ENCODE measurements around the gene PCGF1.
"Not testable (repeated sequence)": the region's sequence is repeated elsewhere in the genome, so short reads cannot be mapped to it uniquely, and the experiment has no call there.

The PCGF1 gene

DNA sequence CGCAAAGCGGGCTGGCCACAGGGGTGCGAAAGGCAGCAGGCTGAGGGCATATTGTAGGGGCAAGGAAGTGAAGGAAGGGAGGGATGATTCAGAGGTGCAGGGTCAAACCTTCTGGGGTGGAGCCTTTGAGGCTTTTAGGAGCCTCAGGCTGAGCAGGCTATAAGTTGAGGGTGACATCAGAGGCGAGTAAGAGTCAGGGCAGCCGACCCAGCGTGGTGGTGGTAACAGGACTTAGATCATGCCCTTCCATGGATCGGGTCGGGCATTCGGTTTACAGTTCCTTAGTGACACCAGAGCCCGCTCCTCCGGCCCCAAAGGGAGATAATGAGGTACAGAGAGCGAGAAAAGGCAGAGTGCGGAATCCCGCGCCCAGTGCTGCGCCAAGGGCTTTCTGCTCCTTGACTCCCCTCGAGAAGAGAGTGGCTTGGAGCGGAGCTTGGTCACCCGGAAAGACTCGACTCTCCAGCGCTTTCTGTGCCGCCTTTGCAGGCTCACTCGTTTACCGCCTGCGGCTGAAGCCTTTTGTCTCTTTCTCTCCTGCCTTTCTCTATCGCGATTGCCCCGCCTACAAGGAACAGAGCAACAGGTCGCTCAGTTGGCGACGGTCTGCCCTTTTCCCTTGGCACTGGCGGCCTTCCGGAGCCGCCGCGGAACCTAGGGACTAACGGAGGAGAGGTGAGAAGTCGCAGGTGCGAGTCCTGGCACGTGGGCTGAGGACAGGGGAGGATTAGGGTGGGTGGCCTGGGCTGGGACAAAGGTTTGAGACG lies 8.8 kb downstream of the PCGF1 start:
- FAIRE-seq: no peak

DNA sequence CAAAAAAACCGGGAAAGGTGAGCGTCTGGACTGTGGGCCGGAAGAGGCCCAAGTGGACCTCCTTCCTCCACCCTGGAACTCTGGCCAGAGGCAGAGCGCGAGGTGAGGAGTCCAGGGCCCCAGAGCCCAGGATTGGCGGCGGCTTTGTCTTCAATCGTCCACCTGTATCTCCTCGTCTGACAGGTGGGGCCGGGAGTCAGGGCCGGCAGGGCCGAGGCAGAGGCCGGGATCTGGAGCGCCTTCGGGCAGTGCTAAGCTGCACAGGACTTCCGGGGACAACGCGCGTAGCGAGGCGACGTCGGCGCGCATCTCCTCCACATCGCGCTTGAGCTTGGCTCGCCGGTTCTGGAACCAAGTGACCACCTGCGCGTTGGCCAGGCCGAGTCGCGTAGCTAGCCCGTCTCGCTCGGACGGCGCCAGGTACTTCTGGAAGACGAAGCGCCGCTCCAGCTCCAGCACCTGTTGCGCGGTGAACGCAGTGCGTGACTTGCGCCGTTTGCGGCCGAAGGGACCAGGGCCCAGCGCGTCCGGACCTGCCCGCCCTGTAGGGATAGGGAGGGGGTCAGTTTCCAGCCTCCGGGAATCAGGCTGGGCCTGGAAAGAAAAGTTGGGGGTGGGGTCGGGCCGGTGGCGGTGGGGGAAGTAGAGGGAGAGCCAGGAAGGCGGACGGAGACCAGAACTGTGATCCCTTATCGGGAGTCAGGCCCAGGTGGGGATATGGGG lies 9.6 kb downstream of the PCGF1 start:
- no peak for FAIRE-seq

- FAIRE-seq: no peak
These were observed 10.3 kb downstream of the PCGF1 start for GRCh38 chr2:74496997-74497776.

DNA sequence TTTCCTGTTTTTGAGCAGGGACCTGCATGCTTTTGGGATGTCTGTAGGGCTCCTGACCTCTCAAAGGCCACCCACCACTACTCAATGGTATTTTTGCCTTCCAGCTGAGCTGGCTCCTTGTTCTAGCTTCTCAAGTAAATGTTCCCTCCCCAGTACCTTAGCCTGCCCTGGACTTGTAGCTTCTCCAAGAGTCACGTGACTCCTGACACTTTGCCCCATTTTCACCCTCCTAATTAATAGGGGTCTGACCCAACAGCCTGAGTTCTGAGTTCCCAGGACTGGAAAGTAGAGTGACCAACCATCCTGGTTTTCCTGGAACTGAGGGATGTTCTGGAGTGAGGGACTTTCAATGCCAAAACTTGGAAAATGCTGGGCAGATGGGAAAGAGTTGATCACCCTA lies 12.1 kb downstream of the PCGF1 start:
- FAIRE-seq: no peak

GRCh38 chr2:74493546-74493945 lies 13.9 kb downstream of the PCGF1 start:
- FAIRE-seq: no peak

DNA sequence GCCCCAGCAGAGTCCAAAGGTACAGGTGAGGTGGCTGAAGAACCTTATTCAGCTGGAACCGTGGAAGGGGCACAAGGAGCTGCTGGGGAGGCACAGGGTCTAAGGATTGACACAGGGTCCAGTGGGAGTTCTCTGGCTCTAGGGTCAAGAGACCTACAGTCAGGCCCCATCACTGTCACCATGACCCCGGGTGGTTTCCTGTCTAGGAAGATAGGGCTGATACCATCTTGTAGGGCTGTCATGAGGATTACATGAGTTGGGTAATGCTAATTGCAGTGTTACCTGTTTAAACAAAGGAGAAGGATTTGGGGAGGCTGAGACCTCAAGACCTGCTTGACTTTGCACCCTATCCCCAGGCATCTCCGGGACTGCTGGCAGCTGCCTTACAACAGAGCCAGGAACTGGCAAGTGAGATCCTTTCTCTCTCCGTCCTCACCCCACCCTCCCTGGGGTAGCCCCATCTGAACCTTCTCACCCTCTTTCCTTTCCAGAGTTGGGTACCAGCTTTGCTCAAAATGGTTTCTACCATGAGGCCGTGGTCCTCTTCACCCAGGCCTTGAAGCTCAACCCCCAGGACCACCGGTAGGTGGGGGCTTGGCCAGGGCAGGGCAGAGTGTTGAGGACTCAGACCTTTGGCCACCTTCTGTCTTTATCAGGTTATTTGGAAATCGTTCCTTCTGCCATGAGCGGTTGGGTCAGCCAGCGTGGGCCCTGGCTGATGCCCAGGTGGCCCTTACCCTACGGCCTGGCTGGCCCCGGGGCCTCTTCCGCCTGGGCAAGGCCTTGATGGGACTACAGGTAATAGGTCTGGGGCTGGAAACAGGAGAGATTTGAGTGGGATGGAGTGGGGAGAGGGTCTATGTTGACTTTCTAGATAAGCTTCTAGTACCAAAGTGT lies 15.6 kb downstream of the PCGF1 start:
- FAIRE-seq: no peak

DNA sequence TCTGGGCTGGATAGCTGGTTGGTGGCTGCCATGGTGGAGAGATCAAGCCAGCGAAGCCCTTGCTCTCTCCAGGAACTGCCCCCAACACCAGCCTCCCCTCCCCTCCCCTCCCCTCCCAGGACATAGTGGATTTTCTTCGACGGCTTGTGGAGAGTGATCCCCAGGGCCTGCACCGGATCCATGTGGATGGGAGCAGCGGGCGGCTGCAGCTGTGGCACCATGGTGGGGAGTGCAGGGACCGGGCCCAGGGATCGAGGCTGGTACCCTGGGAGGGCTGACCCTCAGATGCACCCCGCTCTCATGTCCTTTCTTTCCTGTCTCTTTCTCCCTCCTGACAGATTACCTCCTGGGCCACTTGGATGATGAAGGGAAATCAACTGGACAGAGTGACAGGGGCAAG lies 17.6 kb downstream of the PCGF1 start:
- no peak for FAIRE-seq

DNA sequence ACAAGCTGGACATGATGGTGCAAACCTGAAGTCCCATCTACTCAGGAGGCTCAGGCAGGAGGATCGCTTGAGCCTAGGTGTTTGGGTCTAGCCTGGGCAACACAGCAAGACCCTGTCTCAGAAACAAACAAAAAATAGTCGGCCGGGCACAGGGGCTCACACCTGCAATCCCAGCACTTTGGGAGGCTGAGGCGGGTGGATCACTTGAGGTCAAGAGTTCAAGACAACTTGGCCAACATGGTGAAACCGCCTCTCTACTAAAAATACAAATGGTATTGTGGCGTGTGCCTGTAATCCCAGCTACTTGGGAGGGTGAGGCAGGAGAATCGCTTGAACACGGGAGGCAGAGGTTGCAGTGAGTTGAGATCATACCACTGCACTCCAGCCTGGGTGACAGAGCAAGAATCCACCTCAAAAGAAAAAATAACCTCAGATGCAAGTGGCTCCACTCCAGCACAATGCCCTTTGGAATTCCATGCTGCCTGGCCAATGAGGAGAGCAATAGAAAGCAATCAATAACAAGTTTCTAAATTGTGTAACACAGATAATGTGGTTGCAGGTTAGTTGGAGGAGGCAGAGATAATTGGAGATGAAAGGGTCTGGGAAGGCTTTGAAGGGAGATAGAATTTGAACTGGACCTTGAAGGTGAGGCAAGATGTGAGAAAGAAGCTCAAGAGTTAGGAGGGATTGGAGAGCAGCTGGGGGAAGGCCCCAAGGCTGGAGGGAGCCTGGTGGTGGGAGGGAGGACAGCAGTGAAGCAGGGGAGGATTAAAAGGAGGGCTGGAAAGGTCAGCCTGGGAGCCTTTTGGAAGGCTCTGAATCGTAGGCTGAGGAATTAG lies 18.6 kb downstream of the PCGF1 start:
- no peak for FAIRE-seq

DNA sequence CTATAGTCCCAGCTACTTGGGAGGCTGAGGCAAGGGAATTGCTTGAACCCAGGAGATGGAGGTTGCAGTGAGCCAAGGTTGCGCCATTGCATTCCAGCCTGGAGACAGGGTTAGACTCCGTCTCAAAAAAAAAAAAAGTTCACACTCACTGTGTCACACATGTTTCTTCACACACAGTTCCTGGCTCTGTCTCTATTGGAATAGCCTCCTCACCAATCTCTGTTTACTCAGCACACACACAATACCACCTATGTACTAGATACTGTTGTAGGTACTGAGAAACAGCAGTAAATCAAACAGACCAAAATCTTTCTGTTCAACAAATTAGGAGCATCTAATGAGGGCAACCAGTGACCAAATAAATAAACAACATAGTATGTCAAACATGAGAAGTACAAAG lies 21.4 kb downstream of the PCGF1 start:
- FAIRE-seq: no peak

DNA sequence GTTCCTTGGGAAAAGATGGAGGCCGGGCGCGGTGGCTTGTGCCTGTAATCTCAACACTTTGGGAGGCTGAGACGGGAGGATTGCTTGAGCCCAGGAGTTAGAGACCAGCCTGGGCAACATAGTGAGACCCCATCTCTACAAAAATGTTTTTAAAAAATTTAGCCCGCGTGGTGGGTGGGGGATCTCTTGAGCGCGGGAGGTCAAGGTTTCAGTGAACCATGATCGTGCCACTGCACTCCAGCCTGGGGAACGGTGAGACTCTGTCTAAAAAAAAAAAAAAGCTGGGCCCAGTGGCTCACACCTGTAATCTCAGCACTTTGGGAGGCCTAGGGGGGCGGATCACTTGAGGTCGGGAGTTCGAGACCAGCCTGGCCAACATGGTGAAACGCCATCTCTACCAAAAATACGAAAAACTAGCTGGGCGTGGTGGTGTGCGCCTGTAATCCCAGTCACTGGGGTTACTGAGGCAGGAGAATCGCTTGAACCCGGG lies 23.8 kb downstream of the PCGF1 start:
- not testable (repeated sequence) for FAIRE-seq

DNA sequence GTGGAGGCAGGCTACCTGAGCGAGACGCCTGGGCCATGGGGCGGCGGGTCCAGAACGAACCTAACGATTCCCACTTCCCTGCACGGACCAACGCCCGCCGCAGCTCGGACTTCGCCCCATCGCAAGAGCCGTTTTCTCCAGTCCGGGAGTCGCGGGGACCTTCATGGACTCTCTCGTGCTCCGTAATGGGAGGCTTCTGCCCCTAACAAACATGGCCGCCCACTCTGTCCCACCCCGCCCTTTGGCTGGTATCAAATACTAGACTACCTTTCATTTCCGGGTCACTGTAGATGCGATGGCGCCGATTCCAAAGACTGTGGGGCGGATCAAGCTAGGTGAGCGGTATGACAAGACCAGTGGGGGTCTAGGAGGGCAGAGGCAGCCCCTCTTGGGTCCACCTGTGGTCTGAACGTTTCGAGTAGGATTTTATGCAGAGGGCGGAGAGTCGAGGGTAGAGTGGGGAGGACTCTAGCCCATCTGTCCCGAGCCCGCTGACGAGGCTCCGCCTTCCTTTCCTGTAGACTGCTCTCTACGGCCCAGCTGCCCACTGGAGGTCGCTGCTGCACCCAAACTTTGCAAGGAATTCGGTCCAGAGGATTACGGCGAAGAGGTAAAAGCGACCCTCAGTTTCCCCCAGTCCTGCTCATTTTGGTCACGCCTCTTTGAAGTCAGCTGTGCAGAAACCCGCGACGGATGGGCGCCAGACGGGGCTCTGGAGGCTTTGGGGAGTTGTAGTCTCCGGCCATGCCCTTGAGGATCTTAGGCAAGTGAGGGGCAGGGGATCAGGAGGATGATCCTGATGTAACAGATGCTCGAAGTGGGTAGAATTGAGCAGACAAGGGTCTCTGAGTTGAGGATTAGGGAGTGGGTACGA lies 24.5 kb downstream of the PCGF1 start, which contains the start of the genes CCDC142 and TTC31:
CCDC142 (minus strand) TSS at position 198 of the 874 bp plus-strand sequence; CDS start at position 37, 161 bp downstream.
TTC31 (plus strand) TSS at position 281 of the 874 bp plus-strand sequence; CDS start at position 296, 15 bp downstream.
- no peak for FAIRE-seq

DNA sequence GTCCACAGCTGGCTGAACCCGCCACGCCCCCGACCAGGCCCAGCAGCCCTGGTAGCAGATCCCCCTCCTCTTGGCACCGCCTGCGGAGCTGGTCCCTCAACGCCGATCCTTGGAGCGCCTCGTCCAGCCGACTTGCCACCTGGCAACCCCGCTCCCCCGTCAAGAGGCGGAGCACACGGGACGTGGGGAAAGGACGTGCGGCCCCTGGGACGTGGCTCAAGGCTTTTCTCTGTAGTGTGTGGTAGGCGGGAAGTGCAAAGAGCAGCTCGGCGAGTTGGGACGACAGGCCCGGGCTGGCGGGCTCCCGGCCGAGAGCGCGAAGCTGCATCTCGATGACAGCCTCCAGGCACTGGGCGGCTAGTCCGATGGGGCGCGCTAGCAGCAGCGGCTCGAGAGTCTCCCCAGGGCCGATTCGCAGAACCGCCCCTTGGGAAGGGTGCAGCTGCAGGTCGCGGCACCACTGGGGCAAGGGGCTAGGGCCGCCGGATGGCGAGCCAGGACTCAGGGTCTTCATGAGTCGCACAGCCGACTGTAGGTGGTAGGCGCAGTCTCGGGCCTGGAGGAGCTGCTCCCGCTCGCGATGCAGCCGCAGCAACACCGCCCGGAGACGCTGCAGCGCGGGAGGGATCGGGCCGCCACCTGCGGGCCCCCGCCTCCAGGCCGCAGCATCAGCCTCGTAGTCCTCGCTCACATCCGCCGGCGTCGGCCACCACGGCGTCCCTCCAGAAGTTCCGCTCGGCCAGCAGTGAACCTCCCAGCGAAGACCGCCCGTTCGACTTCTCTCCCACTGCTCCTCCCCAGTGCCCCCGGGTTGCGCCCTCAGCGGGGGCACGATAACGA lies 25.3 kb downstream of the PCGF1 start:
- FAIRE-seq: no peak

GRCh38 chr2:74481431-74481830 lies 26.1 kb downstream of the PCGF1 start:
- FAIRE-seq: no peak

DNA sequence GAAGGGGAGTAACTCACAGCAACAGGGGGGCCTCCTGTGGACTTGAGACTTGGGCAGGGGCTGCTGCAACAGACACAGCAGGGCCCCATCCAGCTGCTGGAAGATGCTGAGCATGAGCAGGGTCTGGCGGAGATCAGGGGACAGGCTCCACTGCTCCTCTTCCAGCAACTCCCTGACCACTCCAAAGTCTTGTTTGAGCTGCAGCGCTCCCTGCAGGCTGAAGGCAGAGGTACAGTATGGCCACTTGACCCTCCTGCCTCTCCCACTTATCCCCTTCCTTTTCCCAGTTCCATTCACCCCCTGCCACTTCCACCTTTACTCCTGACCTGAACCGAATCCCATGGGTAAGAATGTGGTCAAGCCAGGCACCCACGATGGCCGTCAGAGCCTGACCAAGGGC lies 32.6 kb downstream of the PCGF1 start:
- FAIRE-seq: no peak

GRCh38 chr2:74474481-74474880 lies 33.0 kb downstream of the PCGF1 start:
- FAIRE-seq: no peak

DNA sequence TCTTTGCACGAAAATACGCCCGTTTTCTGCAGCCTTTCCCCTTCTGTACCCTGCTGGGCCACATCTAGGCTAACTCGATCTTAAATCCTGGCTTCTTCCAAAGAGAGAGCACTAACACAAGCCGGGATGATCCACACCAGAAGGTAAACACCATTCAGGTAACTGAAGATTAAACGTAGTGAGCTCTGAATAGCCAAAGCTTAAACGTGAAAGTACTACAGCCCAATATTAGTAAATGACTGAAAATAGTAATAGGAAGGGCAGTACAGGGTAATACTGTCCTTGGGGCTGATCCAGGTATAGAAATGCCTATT lies 34.6 kb downstream of the PCGF1 start:
- no peak for FAIRE-seq

DNA sequence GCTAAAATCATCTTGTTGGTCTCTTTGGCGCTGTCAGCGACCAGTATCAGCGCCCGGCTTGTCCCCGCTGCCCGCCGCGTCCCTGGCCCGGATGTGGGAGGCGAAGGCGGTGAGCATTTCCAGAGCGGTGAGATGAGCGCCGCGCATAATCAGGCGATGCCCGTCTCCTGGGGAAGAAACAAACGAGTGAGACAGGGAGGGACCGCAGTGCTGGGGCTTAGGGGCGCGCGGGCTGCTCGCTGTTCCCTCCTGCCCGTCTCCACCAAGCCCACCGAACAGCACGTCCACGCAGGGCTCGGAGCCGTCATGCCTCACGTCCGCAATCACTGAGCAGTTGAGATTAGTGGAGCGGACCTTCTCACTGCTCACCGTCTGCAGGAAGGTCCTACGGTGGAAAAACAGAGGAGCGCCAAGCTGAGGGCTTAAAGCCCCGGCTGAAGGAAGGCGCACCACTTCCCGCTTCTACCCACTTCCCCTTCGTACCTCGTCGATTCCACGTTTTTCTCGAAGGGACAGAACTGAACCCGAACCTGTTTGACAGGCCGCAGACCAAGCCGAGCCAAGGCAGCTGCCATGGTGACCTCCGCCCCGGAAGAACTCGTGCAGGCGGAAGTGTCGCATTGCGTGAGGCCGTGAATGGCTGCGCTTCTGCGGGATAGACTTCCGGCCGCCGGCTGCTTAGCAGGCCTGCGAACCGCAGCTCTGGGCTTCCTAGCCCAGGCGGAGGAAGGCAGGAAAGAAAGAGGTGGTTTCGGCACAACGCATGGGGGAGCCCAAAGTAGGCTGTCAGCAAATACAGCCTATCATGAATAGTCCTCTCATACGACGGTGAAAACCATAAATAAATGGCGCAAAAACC lies 35.2 kb downstream of the PCGF1 start, which contains the start of gene MRPL53:
MRPL53 (minus strand) TSS at position 595 of the 859 bp plus-strand sequence; CDS start at position 575, 20 bp downstream.
- FAIRE-seq: no peak
